Measurements from ENCODE around the gene ST6GAL1.
"Not testable (repeated sequence)": the region's sequence is repeated elsewhere in the genome, so short reads cannot be mapped to it uniquely, and the experiment has no call there.

The ST6GAL1 gene

DNA sequence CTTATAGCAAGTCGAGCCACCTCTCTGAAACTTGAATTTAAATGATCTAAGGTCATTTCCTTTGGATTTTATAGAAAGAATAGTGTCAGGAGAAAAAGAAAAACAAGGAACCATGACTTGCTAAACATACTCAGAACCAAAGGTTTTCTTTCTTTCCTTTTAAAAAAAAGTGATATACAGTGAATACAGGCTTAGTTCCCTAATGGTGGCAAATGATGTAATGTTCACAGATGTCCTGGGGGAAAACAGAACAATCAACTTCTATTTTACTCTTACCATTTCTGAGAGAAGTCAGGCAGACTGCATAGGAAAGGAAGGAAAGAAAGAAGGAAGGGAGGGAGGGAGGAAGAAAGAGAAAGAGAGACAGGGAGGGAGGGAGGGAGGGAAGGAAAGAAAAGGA is 56.5 kb downstream of the ST6GAL1 start:
- Histone ChIP-seq H3K4me1 (ENCODE audit: insufficient read depth, low read length) (peaks cover 7% of the 10 kb centered on the region; the same call in 1 of the 2 replicates), H3K9me3 (ENCODE audit: insufficient read depth, low read depth, low read length) (no peaks in the 10 kb centered on the region), H3K27ac (ENCODE audit: low read depth, low read length) (no peak overlapping the region), H3K36me3 (ENCODE audit: insufficient read depth, low read length) (peaks cover 46% of the 10 kb centered on the region), H3K9ac (ENCODE audit: low read depth, low read length) (no peak overlapping the region), H3K4me3 (ENCODE audit: low read length) (no peak overlapping the region), H3K27me3 (ENCODE audit: insufficient read depth, low read length) (no peaks in the 10 kb centered on the region)
- 89% methylated on average over 1 of the region's 1 CpG for WGBS

DNA sequence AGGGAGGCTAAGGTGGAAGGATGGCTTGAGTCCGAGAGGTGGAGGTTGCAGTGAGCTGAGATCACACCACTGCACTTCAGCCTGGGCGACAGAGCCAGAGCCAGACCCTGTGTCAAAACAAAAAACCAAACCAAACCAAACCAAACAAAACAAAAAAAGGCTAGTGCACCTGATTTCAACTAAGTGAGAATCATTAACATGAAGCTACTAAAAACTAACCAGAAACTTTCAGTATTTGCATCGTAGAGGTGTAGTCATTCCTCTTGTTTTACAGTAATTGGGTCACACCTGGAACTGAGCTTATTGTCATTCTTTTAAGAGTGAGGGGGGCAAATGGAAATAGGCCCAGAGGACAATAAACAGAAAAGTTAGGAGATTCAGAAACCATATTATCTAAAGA is 58.5 kb downstream of the ST6GAL1 start:
- H3K4me3 ChIP-seq (ENCODE audit: low read length) = no peak overlapping the region
- no peak overlapping the region for H3K27ac ChIP-seq (ENCODE audit: low read depth, low read length)
- no peak overlapping the region for H3K9ac ChIP-seq (ENCODE audit: low read depth, low read length)
- H3K36me3 ChIP-seq (ENCODE audit: insufficient read depth, low read length) = peaks cover 37% of the 10 kb centered on the region
- H3K4me1 ChIP-seq (ENCODE audit: insufficient read depth, low read length) = peaks cover 17% of the 10 kb centered on the region
- H3K27me3 ChIP-seq (ENCODE audit: insufficient read depth, low read length) = no peaks in the 10 kb centered on the region
- 93% methylated on average over 3 of the region's 3 CpGs for WGBS
- H3K9me3 ChIP-seq (ENCODE audit: insufficient read depth, low read depth, low read length) = no peaks in the 10 kb centered on the region

DNA sequence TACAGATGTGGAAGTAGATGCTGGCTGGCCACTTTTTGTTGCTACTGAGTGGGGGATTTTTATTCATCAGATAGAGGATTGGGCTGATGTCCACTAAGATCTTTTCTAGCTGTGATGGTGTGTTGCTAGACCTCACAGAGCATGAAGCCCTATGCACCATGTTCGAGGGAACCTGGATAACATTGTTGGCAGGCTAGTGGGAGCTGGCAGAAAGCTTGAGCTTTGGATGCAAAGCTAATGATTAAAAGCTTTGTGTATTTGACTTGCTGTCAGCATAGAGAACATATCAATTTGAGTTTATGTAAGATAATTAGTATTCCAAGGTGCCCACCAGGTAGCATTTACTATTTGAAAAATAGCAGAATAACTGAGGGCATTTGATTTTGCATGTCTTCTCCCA is 59.1 kb downstream of the ST6GAL1 start:
- Histone ChIP-seq H3K27ac (ENCODE audit: low read depth, low read length) (no peak overlapping the region), H3K27me3 (ENCODE audit: insufficient read depth, low read length) (no peaks in the 10 kb centered on the region), H3K4me1 (ENCODE audit: insufficient read depth, low read length) (peaks cover 24% of the 10 kb centered on the region), H3K36me3 (ENCODE audit: insufficient read depth, low read length) (peaks cover 33% of the 10 kb centered on the region), H3K9me3 (ENCODE audit: insufficient read depth, low read depth, low read length) (no peaks in the 10 kb centered on the region), H3K4me3 (ENCODE audit: low read length) (no peak overlapping the region), H3K9ac (ENCODE audit: low read depth, low read length) (no peak overlapping the region)
- 90% methylated on average over 1 of the region's 1 CpG for WGBS

DNA sequence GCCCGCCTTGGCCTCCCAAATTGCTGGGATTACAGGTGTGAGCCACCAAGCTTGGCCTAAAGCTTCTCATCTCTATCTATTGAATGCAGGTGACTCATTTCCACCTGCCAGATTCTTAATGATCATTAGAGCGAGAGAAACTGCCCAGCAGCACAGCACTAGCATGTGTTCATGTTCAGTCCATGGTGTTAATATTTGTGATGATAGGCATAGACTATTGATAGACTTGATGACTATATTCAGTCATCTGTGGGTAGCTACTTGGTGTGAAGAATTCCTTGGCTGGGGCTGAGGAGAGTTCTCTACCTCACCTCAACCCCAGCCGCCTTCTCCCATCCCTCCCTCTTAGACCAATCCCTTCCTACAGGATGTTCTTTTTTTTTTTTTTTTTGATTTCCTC is 60.0 kb downstream of the ST6GAL1 start:
- no peak overlapping the region for H3K27ac ChIP-seq (ENCODE audit: low read depth, low read length)
- no peak overlapping the region for H3K9ac ChIP-seq (ENCODE audit: low read depth, low read length)
- peaks cover 24% of the 10 kb centered on the region for H3K4me1 ChIP-seq (ENCODE audit: insufficient read depth, low read length)
- 93% methylated on average over 2 of the region's 3 CpGs for WGBS
- no peaks in the 10 kb centered on the region for H3K9me3 ChIP-seq (ENCODE audit: insufficient read depth, low read depth, low read length)
- H3K27me3 ChIP-seq (ENCODE audit: insufficient read depth, low read length) = no peaks in the 10 kb centered on the region
- H3K36me3 ChIP-seq (ENCODE audit: insufficient read depth, low read length) = peaks cover 33% of the 10 kb centered on the region
- H3K4me3 ChIP-seq (ENCODE audit: low read length) = no peak overlapping the region

DNA sequence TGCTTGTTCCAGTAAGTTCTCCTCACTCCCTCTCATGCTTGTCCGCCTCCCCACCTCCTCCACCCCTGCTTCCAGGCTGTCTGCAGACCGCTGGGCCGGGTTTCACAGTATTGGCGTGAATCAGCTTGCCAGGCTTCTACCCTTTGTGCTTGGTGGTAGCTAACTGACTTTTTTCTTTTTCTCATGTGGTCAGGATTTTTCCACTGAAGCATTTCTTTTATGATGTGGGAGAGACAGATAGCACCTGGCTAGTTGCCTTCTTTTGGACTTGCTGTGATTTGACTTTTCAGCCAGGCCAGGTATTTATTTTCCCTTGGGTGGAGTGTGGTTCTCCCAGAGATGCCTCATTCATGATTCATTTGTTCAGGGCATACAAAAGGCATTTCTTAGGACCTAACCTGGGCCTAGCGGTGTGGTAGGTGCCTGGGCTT is 60.6 kb downstream of the ST6GAL1 start:
- WGBS = 95% methylated on average over 5 of the region's 5 CpGs
- H3K9ac ChIP-seq (ENCODE audit: low read depth, low read length) = no peak overlapping the region
- peaks cover 33% of the 10 kb centered on the region for H3K36me3 ChIP-seq (ENCODE audit: insufficient read depth, low read length)
- H3K4me3 ChIP-seq (ENCODE audit: low read length) = no peak overlapping the region
- H3K27me3 ChIP-seq (ENCODE audit: insufficient read depth, low read length) = no peaks in the 10 kb centered on the region
- H3K9me3 ChIP-seq (ENCODE audit: insufficient read depth, low read depth, low read length) = no peaks in the 10 kb centered on the region
- H3K4me1 ChIP-seq (ENCODE audit: insufficient read depth, low read length) = peaks cover 21% of the 10 kb centered on the region
- no peak overlapping the region for H3K27ac ChIP-seq (ENCODE audit: low read depth, low read length)

DNA sequence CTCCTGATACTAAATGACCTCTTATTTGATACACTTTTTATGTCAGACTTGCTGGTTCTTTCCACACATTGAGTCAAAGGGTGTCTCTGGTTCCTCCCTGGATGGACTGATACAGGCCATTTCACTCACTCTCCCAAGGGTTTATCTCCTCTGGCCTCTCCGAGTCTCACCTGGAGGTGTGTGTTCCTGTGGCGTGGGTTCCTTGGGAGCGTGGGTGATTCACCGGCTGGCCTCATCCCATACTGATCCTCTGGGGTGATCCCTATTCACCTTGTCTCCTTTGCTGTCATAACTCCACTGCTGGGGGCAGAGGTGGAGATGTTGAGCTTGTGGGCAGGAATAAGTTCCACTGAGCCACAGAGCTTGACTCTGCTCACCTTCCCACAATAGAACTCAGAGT is 61.1 kb downstream of the ST6GAL1 start:
- Histone ChIP-seq H3K36me3 (ENCODE audit: insufficient read depth, low read length) (peaks cover 27% of the 10 kb centered on the region), H3K4me1 (ENCODE audit: insufficient read depth, low read length) (peaks cover 19% of the 10 kb centered on the region; the same call in 1 of the 2 replicates), H3K9me3 (ENCODE audit: insufficient read depth, low read depth, low read length) (no peaks in the 10 kb centered on the region), H3K27me3 (ENCODE audit: insufficient read depth, low read length) (no peaks in the 10 kb centered on the region), H3K27ac (ENCODE audit: low read depth, low read length) (no peak overlapping the region), H3K9ac (ENCODE audit: low read depth, low read length) (no peak overlapping the region), H3K4me3 (ENCODE audit: low read length) (no peak overlapping the region)
- WGBS = 98% methylated on average over 4 of the region's 4 CpGs

DNA sequence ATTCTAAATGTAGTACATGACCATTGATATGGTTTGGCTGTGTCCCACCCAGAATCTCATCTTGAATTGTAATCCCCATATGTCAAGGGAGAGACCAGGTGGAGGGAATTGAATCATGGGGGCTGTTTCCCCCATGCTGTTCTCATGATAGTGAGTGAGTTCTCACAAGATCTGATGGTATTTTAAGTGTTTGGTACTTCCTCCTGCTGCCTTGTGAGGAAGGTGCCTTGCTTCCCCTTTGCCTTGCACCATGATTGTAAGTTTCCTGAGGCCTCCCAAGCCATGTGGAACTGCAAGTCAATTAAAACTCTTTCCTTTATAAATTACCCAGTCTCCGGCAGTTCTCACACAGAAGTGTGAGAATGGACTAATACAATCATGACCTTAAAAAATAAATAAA is 61.8 kb downstream of the ST6GAL1 start:
- H3K27ac ChIP-seq (ENCODE audit: low read depth, low read length); H3K4me3 ChIP-seq (ENCODE audit: low read length); H3K27me3 ChIP-seq (ENCODE audit: insufficient read depth, low read length); H3K9ac ChIP-seq (ENCODE audit: low read depth, low read length); H3K9me3 ChIP-seq (ENCODE audit: insufficient read depth, low read depth, low read length): not testable (repeated sequence)
- peaks cover 19% of the 10 kb centered on the region; the same call in 1 of the 2 replicates for H3K4me1 ChIP-seq (ENCODE audit: insufficient read depth, low read length)
- H3K36me3 ChIP-seq (ENCODE audit: insufficient read depth, low read length) = peaks cover 23% of the 10 kb centered on the region
- no CpG with 5 or more reads among the region's 1 CpG for WGBS

DNA sequence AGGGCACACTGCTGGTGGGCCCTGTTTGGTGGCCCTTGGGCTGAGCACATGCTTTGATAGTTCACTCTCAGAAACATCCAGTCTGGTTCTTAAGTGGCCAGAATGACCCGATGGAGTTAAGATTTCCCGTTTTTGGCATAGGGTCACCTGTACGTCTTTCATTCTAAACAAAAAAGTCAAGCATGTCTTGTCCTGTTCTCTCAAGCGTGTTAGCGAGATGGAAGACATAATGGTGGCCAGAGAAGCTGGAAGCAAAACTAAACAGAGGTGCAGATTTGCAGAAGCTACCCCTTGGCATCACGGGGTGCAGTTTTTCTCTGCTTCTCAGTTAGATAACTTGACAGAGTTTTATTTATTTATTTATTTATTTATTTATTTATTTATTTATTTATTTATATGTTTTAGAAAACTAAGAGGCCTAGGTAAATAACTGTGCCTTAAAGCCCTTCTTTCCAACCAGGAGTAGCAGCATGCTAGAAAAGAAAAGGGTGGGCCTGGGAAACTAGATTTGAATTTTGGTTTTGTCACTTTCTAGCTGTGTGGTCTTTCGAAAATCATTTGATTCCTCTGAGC is 63.0 kb downstream of the ST6GAL1 start:
- peaks cover 26% of the 10 kb centered on the region for H3K4me1 ChIP-seq (ENCODE audit: insufficient read depth, low read length)
- no peak overlapping the region for H3K27ac ChIP-seq (ENCODE audit: low read depth, low read length)
- no peaks in the 10 kb centered on the region for H3K27me3 ChIP-seq (ENCODE audit: insufficient read depth, low read length)
- H3K4me3 ChIP-seq (ENCODE audit: low read length) = no peak overlapping the region
- H3K9me3 ChIP-seq (ENCODE audit: insufficient read depth, low read depth, low read length) = no peaks in the 10 kb centered on the region
- WGBS = 95% methylated on average over 7 of the region's 7 CpGs
- H3K9ac ChIP-seq (ENCODE audit: low read depth, low read length) = no peak overlapping the region
- peaks cover 23% of the 10 kb centered on the region for H3K36me3 ChIP-seq (ENCODE audit: insufficient read depth, low read length)

DNA sequence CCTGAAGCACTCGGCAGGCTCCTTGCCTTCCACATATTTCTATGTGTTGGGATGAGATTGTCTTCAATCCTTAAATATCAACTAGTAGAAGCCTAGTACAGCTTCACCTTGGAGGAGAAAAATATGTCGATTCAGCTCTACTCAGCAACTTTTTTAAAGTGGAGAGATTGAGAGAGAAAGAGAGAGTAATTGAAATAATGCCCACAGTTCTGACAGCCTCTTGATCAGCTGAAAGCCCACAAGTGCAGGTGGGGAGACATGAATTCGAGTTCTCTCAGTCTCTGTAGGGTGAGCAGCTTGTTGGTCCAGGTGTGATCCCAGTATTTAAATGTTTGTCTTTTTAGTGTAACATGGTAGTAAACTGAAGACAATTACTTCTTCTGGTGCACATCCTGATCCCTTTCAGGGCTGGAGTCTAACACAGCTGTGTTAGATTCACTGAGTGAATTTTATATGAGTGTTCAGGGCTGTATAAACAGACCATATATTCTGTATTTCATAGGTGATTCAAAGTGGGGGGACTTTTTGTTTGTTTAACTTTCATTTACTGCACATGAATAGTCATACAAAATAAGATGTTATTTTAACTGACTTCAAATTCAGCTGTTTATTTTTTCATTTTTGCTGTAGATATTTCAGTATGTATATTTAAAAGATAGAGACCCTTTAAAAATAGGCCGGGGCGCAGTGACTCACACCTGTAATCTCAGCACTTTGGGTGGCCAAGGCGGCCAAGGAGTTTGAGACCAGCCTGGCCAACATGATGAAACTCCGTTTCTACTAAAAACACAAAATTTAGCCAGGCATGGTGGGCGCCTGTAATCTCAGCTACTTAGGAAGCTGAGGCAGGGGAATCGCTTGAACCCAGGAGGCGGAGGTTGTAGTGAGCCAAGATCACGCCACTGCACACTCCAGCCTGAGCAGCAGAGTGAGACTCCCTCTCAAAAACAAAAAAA is 64.0 kb downstream of the ST6GAL1 start:
- Histone ChIP-seq H3K27me3 (ENCODE audit: insufficient read depth, low read length) (no peaks in the 10 kb centered on the region), H3K27ac (ENCODE audit: low read depth, low read length) (no peak overlapping the region), H3K9me3 (ENCODE audit: insufficient read depth, low read depth, low read length) (no peaks in the 10 kb centered on the region), H3K9ac (ENCODE audit: low read depth, low read length) (no peak overlapping the region), H3K4me3 (ENCODE audit: low read length) (no peak overlapping the region), H3K4me1 (ENCODE audit: insufficient read depth, low read length) (peaks cover 31% of the 10 kb centered on the region), H3K36me3 (ENCODE audit: insufficient read depth, low read length) (peaks cover 23% of the 10 kb centered on the region)
- 93% methylated on average over 10 of the region's 11 CpGs for WGBS

DNA sequence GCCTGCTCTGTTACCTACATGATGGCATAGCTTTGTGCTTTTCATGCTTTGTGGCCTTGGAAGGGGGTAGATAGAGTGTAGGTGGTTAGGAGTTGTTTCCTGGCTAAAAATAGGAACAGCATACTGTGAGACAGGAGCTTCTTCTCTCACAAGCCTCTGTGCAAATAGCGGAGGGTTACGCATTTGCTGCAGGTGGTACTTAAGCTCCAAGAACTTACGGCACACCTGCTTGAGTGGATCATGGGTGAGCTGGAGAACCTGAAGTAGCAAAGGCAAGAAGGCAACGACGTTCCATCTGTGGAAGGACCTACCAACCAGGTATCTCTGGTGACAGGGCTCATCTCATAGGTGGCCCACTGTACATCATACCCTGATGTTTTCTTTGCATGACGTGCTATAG is 66.0 kb downstream of the ST6GAL1 start:
- Histone ChIP-seq H3K9me3 (ENCODE audit: insufficient read depth, low read depth, low read length) (no peaks in the 10 kb centered on the region), H3K27me3 (ENCODE audit: insufficient read depth, low read length) (no peaks in the 10 kb centered on the region), H3K4me1 (ENCODE audit: insufficient read depth, low read length) (peaks cover 46% of the 10 kb centered on the region), H3K36me3 (ENCODE audit: insufficient read depth, low read length) (peaks cover 14% of the 10 kb centered on the region), H3K9ac (ENCODE audit: low read depth, low read length) (no peak overlapping the region), H3K4me3 (ENCODE audit: low read length) (no peak overlapping the region), H3K27ac (ENCODE audit: low read depth, low read length) (no peak overlapping the region)
- 93% methylated on average over 6 of the region's 6 CpGs for WGBS

DNA sequence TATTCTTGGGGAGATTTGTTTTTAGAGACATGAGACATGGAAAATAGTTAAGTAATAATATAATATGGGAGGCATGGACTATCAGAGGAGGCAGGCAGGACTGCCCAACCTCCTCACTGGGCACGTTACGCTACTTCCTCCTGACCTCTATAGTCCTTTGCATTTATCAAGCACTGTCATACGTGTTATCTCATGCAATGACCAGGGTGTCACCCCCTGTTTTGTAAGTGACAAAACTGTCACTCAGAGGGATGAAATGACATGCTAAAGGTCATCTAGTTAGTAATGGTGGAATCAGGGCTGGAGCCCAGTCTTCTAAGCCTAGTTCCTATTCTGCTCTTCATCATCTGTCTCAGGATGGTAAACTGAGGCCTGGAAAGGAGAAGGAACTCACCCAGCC is 66.7 kb downstream of the ST6GAL1 start:
- Histone ChIP-seq H3K9ac (ENCODE audit: low read depth, low read length) (no peak overlapping the region), H3K4me3 (ENCODE audit: low read length) (no peak overlapping the region), H3K4me1 (ENCODE audit: insufficient read depth, low read length) (peaks cover 46% of the 10 kb centered on the region), H3K27me3 (ENCODE audit: insufficient read depth, low read length) (no peaks in the 10 kb centered on the region), H3K9me3 (ENCODE audit: insufficient read depth, low read depth, low read length) (no peaks in the 10 kb centered on the region), H3K27ac (ENCODE audit: low read depth, low read length) (no peak overlapping the region), H3K36me3 (ENCODE audit: insufficient read depth, low read length) (peaks cover 11% of the 10 kb centered on the region)
- 96% methylated on average over 3 of the region's 3 CpGs for WGBS

Measured in HUES64 (cell line).